Left ventricle myocardium inferior (tissue), 1 donor: ENCODE results near the gene ARHGAP25. TPM values are rescaled to one million over a fixed set of nuclear protein-coding genes. Genes with fewer than 3 reads are reported as not detected.

ENCODE experiments used
- DNase-seq: peaks from one replicate; pipeline ENCODE4 v3.0.0-alpha.2; 2020
- H3K27ac ChIP-seq: fragments of 200-600 bp; replicated peaks from 2 replicates; pipeline ENCODE4 v1.8.0; 2021
- H3K27me3 ChIP-seq: fragments of 200-600 bp; 2 replicates; pipeline ENCODE4 v1.8.0; 2021; ENCODE audit warnings: low read depth
- H3K36me3 ChIP-seq: fragments of 200-600 bp; 2 replicates; pipeline ENCODE4 v1.8.0; 2021
- H3K4me1 ChIP-seq: fragments of 200-600 bp; 2 replicates; pipeline ENCODE4 v1.8.0; 2021
- H3K4me3 ChIP-seq: fragments of 200-600 bp; 2 replicates; pipeline ENCODE4 v1.8.0; 2021; ENCODE audit warnings: mild to moderate bottlenecking, moderate library complexity
- H3K9me3 ChIP-seq: fragments of 200-600 bp; replicated peaks from 2 replicates; pipeline ENCODE4 v1.8.0; 2021
- CTCF ChIP-seq: fragments of 200-600 bp; IDR thresholded peaks from 2 replicates; pipeline ENCODE4 v1.8.0; 2021; ENCODE audit warnings: antibody characterized with exemption, mild to moderate bottlenecking, borderline replicate concordance
- intact Hi-C: fragments of 100-400 bp; cut with micrococcal nuclease; formaldehyde crosslinking; loops from one replicate; pipeline ENCODE4 v1.11.0; 2022
- total RNA-seq: library from RNA; stranded (reverse); fragmentation: NEBNext Ultra II Directional; extraction: Animal tissue kit (Norgen Biotek cat#: 25700); gene quantifications from one replicate; pipeline ENCODE4 v1.2.1, GENCODE V29; 2021
- donor health status: DM: no; HTN: yes; CAD: no; lungs with severe emphysema.

ARHGAP25 gene
- total RNA-seq, 1 donor from 2014 or later = 5.3 TPM

DNA sequence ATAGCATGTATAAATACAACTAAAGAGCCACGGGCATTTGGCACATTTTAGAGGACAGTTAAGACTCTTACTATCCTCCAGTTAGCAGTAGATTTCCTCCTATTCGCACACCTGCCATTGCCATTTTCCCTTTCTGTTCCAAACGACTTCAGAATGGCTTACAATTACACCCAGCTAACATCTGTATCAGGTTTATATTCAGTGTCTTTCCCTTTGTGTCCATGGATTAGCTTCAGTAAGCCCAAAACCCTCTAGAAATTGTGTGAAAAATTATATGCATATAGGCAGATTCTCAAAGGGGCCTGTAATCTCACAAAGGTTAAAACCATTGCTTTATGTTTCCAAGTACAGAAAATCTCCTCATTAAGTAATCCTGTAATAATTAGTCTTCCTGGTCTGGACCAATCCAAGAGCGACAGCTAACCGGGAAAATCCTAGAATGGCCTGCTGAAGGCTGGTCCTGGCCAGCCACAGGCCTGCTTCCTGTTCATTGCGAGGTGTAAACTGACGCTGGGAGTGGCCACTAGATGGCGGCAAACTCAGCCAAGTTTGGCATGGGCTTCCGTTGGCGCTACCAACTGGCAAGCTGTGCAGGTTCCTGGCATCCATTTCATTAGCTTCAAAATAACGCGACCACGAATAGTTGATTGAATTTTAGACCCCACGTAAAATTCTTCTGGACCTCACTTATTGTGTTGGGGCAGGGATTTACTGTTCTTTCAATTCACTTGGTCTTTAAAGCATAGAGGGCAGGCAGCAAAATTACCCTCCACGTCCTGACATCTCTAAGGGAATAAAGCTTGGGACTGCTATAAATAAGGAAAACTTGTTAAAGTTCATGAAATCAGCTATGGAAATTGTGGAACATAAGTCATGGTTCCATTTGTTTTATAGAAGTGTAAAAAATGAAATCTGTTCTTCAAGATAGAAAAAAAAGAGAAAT is 17.1 kb downstream of the ARHGAP25 start:
- Histone ChIP-seq H3K27me3 (no peaks in the 10 kb centered on the region), H3K4me3 (peak overlapping the region; percentile 33), H3K4me1 (peaks cover 20% of the 10 kb centered on the region), H3K27ac (peak overlapping the region; percentile 2), H3K36me3 (no peaks in the 10 kb centered on the region), H3K9me3 (peaks cover 2% of the 10 kb centered on the region)
- TF ChIP-seq CTCF = peak; percentile 96
- DNase-seq = peak; percentile 88
- intact Hi-C loops = loop anchor here (5.0 kb wide), 2 partner anchors 86 to 156 kb away; no protein-coding TSS in a partner anchor

DNA sequence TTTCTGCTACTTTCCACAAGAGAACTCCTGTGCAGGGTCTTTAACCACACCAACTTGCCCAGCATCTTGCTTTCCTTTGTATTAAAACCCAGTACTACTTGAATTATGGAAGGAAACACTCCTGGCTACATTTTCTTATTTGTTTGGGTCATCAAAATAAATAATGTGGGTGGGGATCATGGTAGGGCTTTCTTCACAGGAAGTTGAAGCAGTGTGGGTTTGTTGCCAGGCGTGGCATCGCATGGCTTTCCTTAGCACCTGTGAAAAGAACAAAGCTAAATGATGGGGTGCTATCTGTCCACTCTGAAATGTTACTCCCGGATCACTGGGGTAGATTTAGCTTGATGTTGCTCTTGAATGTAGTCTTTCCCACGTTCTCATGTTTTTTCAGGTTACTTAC is 18.7 kb downstream of the ARHGAP25 start:
- no peak overlapping the region for H3K27ac ChIP-seq
- H3K4me3 ChIP-seq = no peak overlapping the region
- DNase-seq = no peak
- no peaks in the 10 kb centered on the region for H3K36me3 ChIP-seq
- peaks cover 20% of the 10 kb centered on the region for H3K4me1 ChIP-seq
- H3K9me3 ChIP-seq = peaks cover 12% of the 10 kb centered on the region
- H3K27me3 ChIP-seq = no peaks in the 10 kb centered on the region
- no peak for TF ChIP-seq CTCF
- intact Hi-C loops = loop anchor here (5.0 kb wide), 2 partner anchors 84 to 154 kb away; no protein-coding TSS in a partner anchor

DNA sequence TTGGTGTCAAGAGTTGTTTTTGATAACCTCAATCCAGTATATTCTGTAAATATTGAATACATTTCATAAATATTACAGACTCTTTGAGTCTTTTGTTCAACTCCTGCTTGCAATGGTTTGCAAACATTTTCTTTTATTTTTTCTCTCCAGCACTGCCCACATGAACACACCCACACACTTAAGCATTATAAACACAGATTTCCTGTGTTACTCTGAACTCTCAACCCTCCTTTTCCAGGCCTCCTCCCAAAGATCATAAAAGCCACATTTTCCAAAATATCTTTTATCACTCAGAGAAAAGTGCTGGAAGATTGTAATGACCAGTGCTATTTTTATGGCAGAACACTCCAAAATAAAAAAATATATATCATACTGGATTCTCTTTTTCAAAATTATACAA is 20.5 kb downstream of the ARHGAP25 start:
- TF ChIP-seq CTCF = no peak
- intact Hi-C loops = no loop called here
- DNase-seq = no peak
- H3K4me1 ChIP-seq = peaks cover 20% of the 10 kb centered on the region
- no peak overlapping the region for H3K27ac ChIP-seq
- H3K9me3 ChIP-seq = peaks cover 12% of the 10 kb centered on the region
- no peaks in the 10 kb centered on the region for H3K27me3 ChIP-seq
- H3K36me3 ChIP-seq = no peaks in the 10 kb centered on the region
- H3K4me3 ChIP-seq = no peak overlapping the region

GRCh38 chr2:68756178-68756577 is 21.6 kb downstream of the ARHGAP25 start:
- intact Hi-C loops = no loop called here
- H3K9me3 ChIP-seq = peaks cover 12% of the 10 kb centered on the region
- no peak for DNase-seq
- H3K36me3 ChIP-seq = no peaks in the 10 kb centered on the region
- H3K4me3 ChIP-seq = no peak overlapping the region
- H3K4me1 ChIP-seq = peaks cover 20% of the 10 kb centered on the region
- TF ChIP-seq CTCF = no peak
- no peaks in the 10 kb centered on the region for H3K27me3 ChIP-seq
- H3K27ac ChIP-seq = no peak overlapping the region

GRCh38 chr2:68757081-68757480 is 22.5 kb downstream of the ARHGAP25 start:
- no peaks in the 10 kb centered on the region for H3K27me3 ChIP-seq
- TF ChIP-seq CTCF = no peak
- peaks cover 12% of the 10 kb centered on the region for H3K9me3 ChIP-seq
- no peak overlapping the region for H3K4me3 ChIP-seq
- no peak overlapping the region for H3K27ac ChIP-seq
- DNase-seq = no peak
- H3K4me1 ChIP-seq = peaks cover 20% of the 10 kb centered on the region
- H3K36me3 ChIP-seq = no peaks in the 10 kb centered on the region
- intact Hi-C loops = no loop called here
